ENCODE measurements around the gene RPL10A.

Gene RPL10A

GRCh38 chr6:35492974-35493284, 24.7 kb downstream of the RPL10A start:
- DNase-seq (ENCODE audit: low read depth) = no peak
- TF ChIP-seq CTCF (conservative IDR thresholded peaks at IDR 0.05; ENCODE audit: low read depth, low read length) = no peak
- H3K4me3 ChIP-seq (ENCODE audit: low read length) = no peak overlapping the region

- no peak for DNase-seq (ENCODE audit: low read depth)
- H3K4me3 ChIP-seq (ENCODE audit: low read length) = no peak overlapping the region
- no peak for TF ChIP-seq CTCF (conservative IDR thresholded peaks at IDR 0.05; ENCODE audit: low read depth, low read length)
Observed at GRCh38 chr6:35493307-35493983, 25.2 kb downstream of the RPL10A start.

- DNase-seq (ENCODE audit: low read depth) = no peak
- H3K4me3 ChIP-seq (ENCODE audit: low read length) = no peak overlapping the region
- no peak for TF ChIP-seq CTCF (conservative IDR thresholded peaks at IDR 0.05; ENCODE audit: low read depth, low read length)
Observed at GRCh38 chr6:35494161-35494563, 26.0 kb downstream of the RPL10A start.

- H3K4me3 ChIP-seq (ENCODE audit: low read length) = peak overlapping the region; percentile 63
- no peak for TF ChIP-seq CTCF (conservative IDR thresholded peaks at IDR 0.05; ENCODE audit: low read depth, low read length)
- no peak for DNase-seq (ENCODE audit: low read depth)
Observed at GRCh38 chr6:35495258-35496035, 27.2 kb downstream of the RPL10A start.

GRCh38 chr6:35496036-35496840, 28.0 kb downstream of the RPL10A start:
- no peak for DNase-seq (ENCODE audit: low read depth)
- peak overlapping the region; percentile 63 for H3K4me3 ChIP-seq (ENCODE audit: low read length)
- no peak for TF ChIP-seq CTCF (conservative IDR thresholded peaks at IDR 0.05; ENCODE audit: low read depth, low read length)

- TF ChIP-seq CTCF (conservative IDR thresholded peaks at IDR 0.05; ENCODE audit: low read depth, low read length) = no peak
- no peak for DNase-seq (ENCODE audit: low read depth)
- peak within 1 kb of the TSS; percentile 63 for H3K4me3 ChIP-seq (ENCODE audit: low read length)
Observed at GRCh38 chr6:35496841-35497570, 28.8 kb downstream of the RPL10A start, which contains the start of gene TEAD3. TEAD3 (minus strand) TSS chr6:35497079.

All from retinal pigment epithelial cell (primary cell).